Pancreas (tissue), 10 donors: ENCODE data around the gene CDC7. TPM values are rescaled to one million over a fixed set of nuclear protein-coding genes. Genes with fewer than 3 reads are reported as not detected.

Experiments
- ATAC-seq, 4 donors: fragments of 200-7000 bp; cut with Tn5 transposase; one replicate each; pipeline versions ENCODE4 v1.8.0 to v1.9.1; 2020; ENCODE audit warnings: mild to moderate bottlenecking in 4 of 4, moderate library complexity in 4 of 4
- DNase-seq, 6 donors: peaks; one replicate each; pipeline ENCODE4 v3.0.0-alpha.2; 2020
- FAIRE-seq: peaks from 2 replicates; lab custom pipeline; 2012; peaks lifted over from hg19 to GRCh38; lab: Jason Lieb, UNC
- H3K27ac ChIP-seq, 4 donors: fragments of 200-600 bp; sonication (generic); 1 replicate in 3 of 4; 2 replicates in 1 of 4; pipeline versions ENCODE4 v1.5.0 to v1.8.0; 2020
- H3K27me3 ChIP-seq, 4 donors: fragments of 200-600 bp; one replicate each; pipeline ENCODE4 v1.8.0; 2021
- H3K36me3 ChIP-seq, 3 donors: fragments of 200-600 bp; sonication (generic) in 1 of 3; one replicate each; pipeline versions ENCODE4 v1.5.0 to v1.8.0; 2020 to 2021
- H3K4me1 ChIP-seq, 3 donors: fragments of 200-600 bp; one replicate each; pipeline ENCODE4 v1.8.0; 2021
- H3K4me3 ChIP-seq, 4 donors: fragments of 200-600 bp; sonication (generic) in 2 of 4; one replicate each; pipeline versions ENCODE4 v1.5.0 to v1.8.0; 2020 to 2021
- H3K9me3 ChIP-seq, 4 donors: fragments of 200-600 bp; one replicate each; pipeline ENCODE4 v1.8.0; 2021
- WGBS, 2 donors: extraction: QIAGEN DNeasy Blood & Tissue Kit; methylation state at CpG; one replicate each; pipeline ENCODE4 v1.1.7; 2013; 5-methylcytosine and 5-hydroxymethylcytosine counted together
- intact Hi-C, 3 donors: fragments of 100-400 bp; cut with DNase I; formaldehyde crosslinking; loops; one replicate each; pipeline versions ENCODE4 v1.11.1 to v1.14.2; 2022
- polyA plus RNA-seq, 2 donors: library from polyadenylated mRNA; stranded (reverse); fragments of 200-250 nt; gene quantifications; one replicate each; pipeline ENCODE4 v1.2.3, GENCODE V29; 2013
- total RNA-seq, 6 donors: library from RNA; stranded (reverse); fragmentation: NEBNext Ultra II Directional in 4 of 6; extraction: Animal tissue kit (Norgen Biotek cat#: 25700) in 4 of 6; gene quantifications; one replicate each; pipeline versions ENCODE4 v1.2.1 to v1.2.4, GENCODE V29; 2021 to 2023
- TF ChIP-seq, protein P1 (sequence below), 4 donors: fragments of 200-600 bp; sonication (generic) in 3 of 4; IDR thresholded peaks; one replicate each; pipeline versions ENCODE4 v1.5.0 to v1.8.0; 2021; ENCODE audit warnings: antibody characterized with exemption in 4 of 4
- donor health status: healthy with polysubstance abuse.
- donor health status: DM: no; HTN: no; CAD: no; lungs with moderate emphysema.
- donor health status: DM: no; HTN: no; CAD: no.
- donor health status: control.
- donor health status: control.
- donor health status: Bipolar disorder and iron deficiency.
- donor health status: DM: yes; HTN: yes; CAD: no.
- donor health status: DM: no; HTN: no; CAD: no.
- donor health status: DM: no; HTN: no; CAD: no.
- donor health status: DM: yes; HTN: yes; CAD: no.

The CDC7 gene
- total and polyA plus RNA-seq, 8 donors: 0.56 to 2.4 (median 0.92) TPM

DNA sequence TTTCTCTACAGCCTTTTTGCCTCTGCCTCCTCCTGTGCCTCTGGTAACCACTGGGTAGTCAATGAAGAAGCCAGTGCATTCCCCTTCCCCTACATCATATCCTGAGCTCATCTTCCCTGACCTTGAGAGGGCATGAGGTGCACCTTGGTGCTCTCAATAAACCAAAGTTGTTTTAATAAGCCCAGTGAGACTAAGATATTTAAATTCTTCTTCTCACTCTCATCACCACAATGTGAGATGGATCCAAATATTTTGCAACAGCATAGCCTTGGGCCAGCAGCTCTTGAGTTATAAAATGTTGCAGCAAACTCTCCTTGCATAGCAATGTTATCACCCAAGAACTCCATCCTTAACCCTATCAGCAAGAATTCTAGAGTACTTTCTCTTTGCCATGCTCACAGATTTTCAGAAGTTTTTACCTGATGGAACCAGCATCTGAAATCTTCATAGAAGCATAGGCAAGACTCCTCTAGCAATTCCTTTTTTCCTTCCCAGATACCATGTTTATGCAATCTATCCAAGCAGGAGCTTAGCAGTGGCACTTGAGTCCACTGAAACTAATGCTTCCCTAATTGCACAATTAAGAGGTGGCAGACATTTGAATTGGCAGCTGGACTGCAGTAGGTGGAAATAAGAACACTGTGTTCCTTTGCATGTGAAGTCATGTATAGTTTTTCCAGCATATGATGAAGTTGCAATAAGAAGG, 36.8 kb downstream of the CDC7 start:
- intact Hi-C loops: no loop called here
- no peaks in the 10 kb centered on the region for H3K27me3 ChIP-seq
- FAIRE-seq (no peak), DNase-seq (no peak), ATAC-seq (peak in 1 of 4 donors; percentile 40)
- H3K9me3 ChIP-seq: no peaks in the 10 kb centered on the region
- H3K27ac ChIP-seq: no peak overlapping the region
- no peaks in the 10 kb centered on the region for H3K4me1 ChIP-seq
- TF ChIP-seq, protein P1, sequence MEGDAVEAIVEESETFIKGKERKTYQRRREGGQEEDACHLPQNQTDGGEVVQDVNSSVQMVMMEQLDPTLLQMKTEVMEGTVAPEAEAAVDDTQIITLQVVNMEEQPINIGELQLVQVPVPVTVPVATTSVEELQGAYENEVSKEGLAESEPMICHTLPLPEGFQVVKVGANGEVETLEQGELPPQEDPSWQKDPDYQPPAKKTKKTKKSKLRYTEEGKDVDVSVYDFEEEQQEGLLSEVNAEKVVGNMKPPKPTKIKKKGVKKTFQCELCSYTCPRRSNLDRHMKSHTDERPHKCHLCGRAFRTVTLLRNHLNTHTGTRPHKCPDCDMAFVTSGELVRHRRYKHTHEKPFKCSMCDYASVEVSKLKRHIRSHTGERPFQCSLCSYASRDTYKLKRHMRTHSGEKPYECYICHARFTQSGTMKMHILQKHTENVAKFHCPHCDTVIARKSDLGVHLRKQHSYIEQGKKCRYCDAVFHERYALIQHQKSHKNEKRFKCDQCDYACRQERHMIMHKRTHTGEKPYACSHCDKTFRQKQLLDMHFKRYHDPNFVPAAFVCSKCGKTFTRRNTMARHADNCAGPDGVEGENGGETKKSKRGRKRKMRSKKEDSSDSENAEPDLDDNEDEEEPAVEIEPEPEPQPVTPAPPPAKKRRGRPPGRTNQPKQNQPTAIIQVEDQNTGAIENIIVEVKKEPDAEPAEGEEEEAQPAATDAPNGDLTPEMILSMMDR (IDR thresholded peaks at IDR 0.05): no peak
- no peak overlapping the region for H3K4me3 ChIP-seq
- no peaks in the 10 kb centered on the region for H3K36me3 ChIP-seq

DNA sequence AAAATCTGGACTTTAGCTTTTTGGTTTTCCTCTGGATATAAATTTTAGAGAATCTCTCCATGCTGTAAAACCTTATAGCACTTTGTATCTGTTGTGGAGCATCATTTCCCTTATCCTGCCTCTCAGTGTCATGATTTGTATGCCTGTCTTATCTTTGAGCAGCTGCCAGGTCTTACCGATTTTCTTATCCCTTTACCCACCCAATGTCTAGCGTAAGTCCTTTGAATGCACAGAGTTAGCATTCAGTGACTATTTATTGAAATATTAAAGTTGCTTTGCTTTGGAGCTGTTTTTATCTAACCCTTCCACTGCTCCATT, 37.3 kb downstream of the CDC7 start:
- intact Hi-C loops: no loop called here
- FAIRE-seq (no peak), DNase-seq (no peak), ATAC-seq (no peak)
- TF ChIP-seq, protein P1 (IDR thresholded peaks at IDR 0.05): no peak
- Histone ChIP-seq H3K9me3 (no peaks in the 10 kb centered on the region), H3K27ac (no peak overlapping the region), H3K4me1 (no peaks in the 10 kb centered on the region), H3K36me3 (no peaks in the 10 kb centered on the region), H3K27me3 (no peaks in the 10 kb centered on the region), H3K4me3 (no peak overlapping the region)
- 77 to 85% methylated on average over 2 of the region's 2 CpGs for whole genome bisulfite sequencing, 2 donors

DNA sequence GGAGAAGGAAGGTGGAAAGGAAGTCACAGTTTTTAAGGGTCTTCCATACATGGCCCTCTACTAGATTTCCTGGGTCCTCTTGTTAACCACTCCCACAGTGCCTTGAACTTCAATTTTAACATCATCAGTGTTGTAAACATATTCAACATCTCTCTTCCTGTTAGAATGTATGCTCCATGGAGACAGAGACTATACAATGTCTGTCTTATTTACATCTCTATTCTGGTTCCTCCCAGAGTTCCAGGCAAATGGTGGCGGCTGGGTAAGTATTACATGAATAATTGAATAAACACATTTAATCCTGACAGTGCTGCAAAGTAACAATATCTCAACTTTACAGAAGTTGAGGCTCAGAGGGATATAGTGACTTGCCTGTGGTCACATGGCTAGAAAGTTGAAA, 40.3 kb downstream of the CDC7 start:
- no peak for DNase-seq
- intact Hi-C loops: no loop called here
- H3K9me3 ChIP-seq: no peaks in the 10 kb centered on the region
- TF ChIP-seq, protein P1 (IDR thresholded peaks at IDR 0.05): no peak
- H3K4me3 ChIP-seq: no peak overlapping the region
- H3K4me1 ChIP-seq: no peaks in the 10 kb centered on the region
- no peaks in the 10 kb centered on the region for H3K27me3 ChIP-seq
- no peak for ATAC-seq
- 85 to 90% methylated on average over 1 of the region's 1 CpG for WGBS, 2 donors
- H3K27ac ChIP-seq: no peak overlapping the region
- H3K36me3 ChIP-seq: no peaks in the 10 kb centered on the region
- no peak for FAIRE-seq

DNA sequence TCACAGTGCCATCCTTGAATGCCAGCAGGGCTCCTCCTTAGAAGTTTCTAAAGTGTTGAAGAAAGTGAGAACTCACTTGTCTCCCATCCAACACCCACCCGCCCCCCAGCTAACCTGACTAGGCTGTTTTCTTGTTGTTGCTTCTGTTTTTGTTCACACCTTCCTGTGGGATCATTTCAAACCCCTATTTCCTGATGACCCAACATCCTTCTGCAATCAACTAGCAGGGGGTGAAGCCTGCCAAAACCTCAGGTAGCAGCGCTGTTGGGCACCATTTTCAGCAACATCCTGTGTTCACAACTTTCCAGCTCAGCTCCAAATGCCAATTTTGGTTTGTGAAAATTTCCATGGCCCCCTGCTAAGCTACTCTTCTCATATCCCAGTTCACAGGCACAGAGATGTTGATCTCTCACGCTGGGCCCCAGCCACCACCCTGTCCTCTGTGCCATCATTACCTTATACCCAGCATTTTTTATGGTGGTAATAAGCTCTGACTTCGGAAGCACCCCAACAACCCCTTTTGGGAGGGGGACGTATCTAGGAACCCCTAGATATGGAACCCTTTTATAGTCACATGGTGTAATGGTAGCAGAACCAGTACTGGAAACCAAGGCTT, 41.4 kb downstream of the CDC7 start:
- Histone ChIP-seq H3K9me3 (no peaks in the 10 kb centered on the region), H3K4me1 (no peaks in the 10 kb centered on the region), H3K27me3 (no peaks in the 10 kb centered on the region), H3K4me3 (no peak overlapping the region), H3K27ac (no peak overlapping the region), H3K36me3 (no peaks in the 10 kb centered on the region)
- FAIRE-seq (no peak), ATAC-seq (no peak), DNase-seq (no peak)
- TF ChIP-seq, protein P1 (IDR thresholded peaks at IDR 0.05): no peak
- 70% methylated on average over 5 of the region's 5 CpGs for WGBS, 2 donors
- intact Hi-C loops: no loop called here
